CD1c-positive myeloid dendritic cell (primary cell): ENCODE measurements around the gene THRAP3.

ENCODE experiments used
- DNase-seq: peaks from one replicate; pipeline ENCODE4 v3.0.0-alpha.2; 2016; ENCODE audit errors: extremely low spot score

The THRAP3 gene

DNA sequence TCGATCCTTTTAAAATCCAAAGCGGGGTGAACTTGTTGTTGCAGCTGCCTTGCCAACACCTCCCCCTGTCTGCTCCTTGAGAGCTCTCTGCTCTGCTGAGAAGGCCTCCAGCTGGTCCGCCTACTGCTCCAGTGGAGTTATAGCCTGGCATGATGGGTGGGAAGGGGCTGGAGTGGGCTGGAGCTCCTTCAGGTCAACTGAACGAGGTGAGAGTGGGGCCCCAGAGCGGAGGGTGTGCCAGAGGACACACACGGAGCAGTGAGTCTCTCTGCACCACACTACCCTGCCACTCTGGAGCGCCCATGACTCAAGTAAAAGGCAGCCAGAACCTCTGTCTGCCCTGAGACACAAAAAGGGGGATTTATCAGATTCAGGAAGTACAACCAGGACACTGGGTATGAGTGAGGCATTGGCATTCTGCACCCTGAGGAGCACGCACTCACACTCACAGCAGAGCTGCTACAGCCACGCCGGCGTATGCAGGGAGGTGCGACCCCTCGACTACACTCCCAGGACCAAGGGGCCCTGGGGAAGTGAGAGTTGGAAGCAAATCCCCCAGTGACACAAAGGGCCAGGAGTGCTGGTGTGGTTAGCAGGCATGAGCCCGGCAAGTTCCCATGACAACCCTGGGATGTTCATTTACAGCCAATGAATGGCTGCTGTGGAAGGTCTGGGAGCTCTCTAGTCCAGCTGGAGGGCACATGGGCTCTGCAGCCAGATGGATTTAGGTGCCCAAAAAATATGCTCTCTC lies 127.2 kb downstream of the THRAP3 start:
- DNase-seq, result peak; percentile 51

DNA sequence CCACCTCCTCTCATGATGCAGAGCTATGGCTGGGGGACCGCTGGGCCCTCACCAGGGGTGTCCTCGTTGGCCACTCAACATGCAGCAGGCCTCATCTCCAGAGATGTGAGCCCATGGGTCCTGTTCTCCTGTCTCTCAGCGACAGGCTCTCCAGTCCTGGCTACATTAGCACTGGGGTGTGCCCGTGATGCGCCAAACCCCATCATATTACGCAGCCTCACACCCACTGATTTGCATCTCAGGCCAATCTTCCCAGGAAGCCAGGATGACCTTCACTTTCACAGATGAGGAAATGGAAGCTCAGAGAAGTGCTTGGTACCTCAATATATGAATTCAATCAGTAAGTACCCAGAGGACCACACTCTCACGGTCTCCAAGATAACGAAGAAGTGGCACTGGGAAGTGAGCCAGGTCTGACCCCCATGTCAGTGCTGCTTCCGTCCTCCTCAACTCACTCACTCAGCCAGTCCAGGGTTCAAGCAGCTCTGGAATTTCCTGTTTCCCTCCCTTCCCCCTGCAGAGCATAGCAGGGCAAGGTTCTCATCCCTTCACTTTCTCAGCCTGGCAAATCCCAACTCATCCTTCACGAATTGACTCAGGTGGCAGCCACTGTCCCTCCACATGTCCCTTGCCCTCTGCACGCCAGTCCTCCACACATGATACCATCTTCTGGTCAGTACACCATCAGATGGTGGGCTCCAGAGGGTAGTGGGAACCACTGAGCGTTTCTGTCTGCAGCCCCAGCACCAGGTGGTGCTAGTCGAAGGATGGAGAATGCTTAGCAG lies 128.1 kb downstream of the THRAP3 start:
- no peak for DNase-seq

DNA sequence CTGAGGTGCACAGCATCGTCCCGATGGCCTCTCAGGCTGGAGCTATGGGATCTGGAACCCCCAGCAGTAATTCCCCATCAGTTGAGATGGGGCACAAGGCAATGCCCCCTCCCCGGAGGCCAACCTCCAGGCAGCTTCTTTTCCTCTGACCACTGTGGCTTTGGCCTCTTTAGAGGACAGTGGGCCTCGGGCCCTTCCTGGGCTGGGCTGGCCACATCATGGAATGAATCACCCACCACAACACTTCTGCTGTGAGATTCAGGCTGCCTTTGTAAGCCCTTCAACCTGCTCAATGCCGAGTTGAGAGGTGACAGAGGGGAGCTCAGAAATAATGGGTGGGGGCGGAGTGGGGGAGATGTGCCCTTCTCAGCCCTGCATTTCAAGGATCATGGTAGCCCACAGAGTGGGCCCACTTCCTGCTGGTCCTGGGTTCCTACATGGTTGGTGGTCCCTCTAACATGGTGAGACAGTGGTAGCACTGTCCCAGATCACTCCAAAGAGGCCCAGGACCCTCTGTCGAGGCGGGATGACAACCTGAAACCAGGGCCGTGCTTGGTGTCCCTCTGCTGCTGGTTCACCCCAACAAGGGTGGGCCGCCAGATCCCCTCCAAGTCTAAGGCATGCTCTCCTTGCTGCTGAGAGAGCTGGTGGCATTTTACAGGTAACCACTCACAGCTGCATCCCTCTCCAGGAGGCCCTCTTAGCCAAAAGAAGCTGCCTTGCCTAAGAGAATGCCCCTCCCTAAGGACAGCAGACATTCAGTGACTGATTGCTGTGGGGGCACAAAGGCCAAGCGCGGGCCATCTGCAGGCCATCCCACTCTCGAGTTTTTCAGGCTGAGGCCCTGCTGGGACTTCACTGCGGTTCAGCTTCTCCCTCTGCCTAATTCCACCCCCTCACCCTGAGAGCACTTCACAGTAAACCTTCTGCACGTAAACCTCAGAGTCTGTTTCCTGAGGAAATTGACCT lies 129.0 kb downstream of the THRAP3 start:
- DNase-seq, result peak; percentile 8

DNA sequence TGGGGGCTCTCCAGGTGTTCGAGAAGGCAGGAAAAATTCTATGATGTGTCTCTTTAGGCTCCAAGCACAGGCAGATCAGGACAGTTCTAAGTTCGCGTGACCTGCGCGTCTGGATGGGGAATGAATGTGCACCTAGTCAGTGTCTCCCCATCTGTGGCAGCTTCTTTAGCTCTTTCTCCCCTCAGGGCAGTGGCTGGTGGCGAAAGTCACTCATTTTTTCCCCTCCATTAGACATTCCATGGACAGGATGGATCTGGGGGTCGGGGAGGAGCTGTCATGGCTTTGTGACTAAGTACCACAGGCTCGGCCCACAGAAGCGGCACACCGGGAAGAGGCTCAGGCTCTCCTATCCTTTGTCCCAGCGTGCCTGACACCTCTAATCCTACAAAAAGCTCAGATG lies 130.2 kb downstream of the THRAP3 start:
- no peak for DNase-seq
